GM23248 (cell line): ENCODE data around the gene SPATA25. TPM values are rescaled to one million over a fixed set of nuclear protein-coding genes. Genes with fewer than 3 reads are reported as not detected.
A peak's percentile ranks its signal among the peaks of the same experiment; 100 is the strongest.

Experiments
- DNase-seq: peaks from one replicate; pipeline ENCODE4 v3.0.0-alpha.2; 2015
- H2AFZ ChIP-seq: fragments of 200-600 bp; sonication (generic); 2 replicates; pipeline ENCODE4 v1.6.1; 2016; ENCODE audit warnings: antibody characterized with exemption
- H3F3A ChIP-seq: fragments of 200-600 bp; sonication (generic); 2 replicates; pipeline ENCODE4 v1.6.1; 2016; ENCODE audit warnings: mild to moderate bottlenecking, antibody characterized with exemption, mixed run types; ENCODE audit not compliant: insufficient read depth
- H3K27ac ChIP-seq: fragments of 200-600 bp; sonication (generic); 2 replicates; pipeline ENCODE4 v1.5.1; 2016; ENCODE audit warnings: mild to moderate bottlenecking
- H3K27me3 ChIP-seq: fragments of 200-600 bp; sonication (generic); replicated peaks from 2 replicates; pipeline ENCODE4 v1.6.1; 2016; ENCODE audit warnings: mild to moderate bottlenecking; ENCODE audit not compliant: insufficient read depth
- H3K36me3 ChIP-seq: fragments of 200-600 bp; sonication (generic); 2 replicates; pipeline ENCODE4 v1.6.1; 2016; ENCODE audit warnings: low read depth, mild to moderate bottlenecking
- H3K4me1 ChIP-seq: fragments of 200-600 bp; sonication (generic); 2 replicates; pipeline ENCODE4 v1.6.1; 2016; ENCODE audit warnings: mild to moderate bottlenecking; ENCODE audit not compliant: insufficient read depth
- H3K4me2 ChIP-seq: fragments of 200-600 bp; sonication (generic); one replicate; pipeline ENCODE4 v1.6.1; 2016; ENCODE audit warnings: mild to moderate bottlenecking; ENCODE audit not compliant: unreplicated experiment
- H3K4me3 ChIP-seq: fragments of 200-600 bp; sonication (generic); 2 replicates; pipeline ENCODE4 v1.5.1; 2016; ENCODE audit warnings: mild to moderate bottlenecking
- H3K79me2 ChIP-seq: fragments of 200-600 bp; sonication (generic); 2 replicates; pipeline ENCODE4 v1.6.1; 2016; ENCODE audit warnings: mild to moderate bottlenecking; ENCODE audit not compliant: insufficient read depth
- H3K9ac ChIP-seq: fragments of 200-600 bp; sonication (generic); 2 replicates; pipeline ENCODE4 v1.6.1; 2016; ENCODE audit warnings: mild to moderate bottlenecking
- H3K9me2 ChIP-seq: fragments of 200-600 bp; sonication (generic); 2 replicates; pipeline ENCODE4 v1.6.1; 2016; ENCODE audit warnings: mixed run types, mild to moderate bottlenecking, moderate library complexity; ENCODE audit not compliant: insufficient read depth
- H3K9me3 ChIP-seq: fragments of 200-600 bp; sonication (generic); one replicate; pipeline ENCODE4 v1.6.1; 2017; ENCODE audit warnings: low read depth
- H4K20me1 ChIP-seq: fragments of 200-600 bp; sonication (generic); 2 replicates; pipeline ENCODE4 v1.6.0; 2016; ENCODE audit not compliant: insufficient read depth
- EZH2 ChIP-seq: fragments of 200-600 bp; sonication (generic); IDR thresholded peaks from 2 replicates; pipeline ENCODE4 v1.6.1; 2018; ENCODE audit warnings: antibody characterized with exemption, mild to moderate bottlenecking; ENCODE audit not compliant: insufficient read depth, poor library complexity, severe bottlenecking
- EZH2phosphoT487 ChIP-seq: fragments of 200-600 bp; sonication (generic); IDR thresholded peaks from 2 replicates; pipeline ENCODE4 v1.6.1; 2018; ENCODE audit warnings: antibody characterized with exemption, moderate library complexity, mild to moderate bottlenecking, low read depth; ENCODE audit not compliant: insufficient read depth
- WGBS, 2 experiments: methylation state at CpG; one replicate each; pipeline ENCODE4 v1.1.6; 2015 to 2017; ENCODE audit warnings: low lambda C conversion rate in 2 of 2, low coverage in 1 of 2; ENCODE audit errors: missing lambda C conversion rate in 2 of 2; 5-methylcytosine and 5-hydroxymethylcytosine counted together
- in situ Hi-C: fragments of 300-500 bp; cut with MboI; formaldehyde crosslinking; loops from 2 replicates; pipeline ENCODE4 v1.15.0; 2020
- polyA plus RNA-seq: library from polyadenylated mRNA; unstranded; fragments of >200 nt; fragmentation: Nextera tagmentation; extraction: Ambion mirVana; gene quantifications from 2 replicates; pipeline ENCODE4 v1.2.1, GENCODE V29; 2016
- total RNA-seq: library from RNA; depleted of rRNA; stranded (reverse); fragments of >200 nt; shearing (Covaris generic); gene quantifications from 2 replicates; pipeline ENCODE4 v1.2.3, GENCODE V29; 2014

SPATA25 gene
- total and polyA plus RNA-seq, 2 experiments from 2014 or later, result not detected

- Histone ChIP-seq H3K4me2 (no peak overlapping the region), H3K4me1 (no peaks in the 10 kb centered on the region), H3K9me2 (no peaks in the 10 kb centered on the region), H4K20me1 (no peaks in the 10 kb centered on the region), H3K27ac (no peak overlapping the region), H3K79me2 (peaks cover 4% of the 10 kb centered on the region; the same call in 1 of the 2 replicates), H3K9me3 (no peaks in the 10 kb centered on the region), H3K4me3 (no peak overlapping the region), H3K9ac (no peak overlapping the region), H3K27me3 (no peaks in the 10 kb centered on the region), H2AFZ (no peak overlapping the region), H3K36me3 (peaks cover 12% of the 10 kb centered on the region), H3F3A (0 out of 2 replicates have a peak, but pooled peaks cover 10% of the 10 kb centered on the region)
- WGBS, 2 experiments, result 88 to 94% methylated on average over 8 of the region's 8 CpGs
- in situ Hi-C loops, result no loop called here
- no peak for DNase-seq
- no peak for TF ChIP-seq EZH2
- no peak for TF ChIP-seq EZH2phosphoT487
These were observed 39.0 kb downstream of the SPATA25 start for GRCh38 chr20:45848421-45848820.

- no peaks in the 10 kb centered on the region for H3K9me2 ChIP-seq
- DNase-seq, result no peak
- H2AFZ ChIP-seq, result no peak overlapping the region
- H3K36me3 ChIP-seq, result peaks cover 18% of the 10 kb centered on the region; the same call in 1 of the 2 replicates
- peaks cover 3% of the 10 kb centered on the region; the same call in 1 of the 2 replicates for H3K79me2 ChIP-seq
- no peak overlapping the region for H3K4me2 ChIP-seq
- peaks cover 22% of the 10 kb centered on the region for H3F3A ChIP-seq
- TF ChIP-seq EZH2 (no peak), EZH2phosphoT487 (no peak)
- H3K9me3 ChIP-seq, result no peaks in the 10 kb centered on the region
- no peak overlapping the region for H3K4me3 ChIP-seq
- no peaks in the 10 kb centered on the region for H3K27me3 ChIP-seq
- no peaks in the 10 kb centered on the region for H3K4me1 ChIP-seq
- H3K27ac ChIP-seq, result no peak overlapping the region
- no peak overlapping the region for H3K9ac ChIP-seq
- in situ Hi-C loops, result no loop called here
- H4K20me1 ChIP-seq, result no peaks in the 10 kb centered on the region
These were observed 42.0 kb downstream of the SPATA25 start for GRCh38 chr20:45845452-45845851.

- Histone ChIP-seq H3K27me3 (no peaks in the 10 kb centered on the region), H3K9me3 (no peaks in the 10 kb centered on the region), H3K9ac (no peak overlapping the region), H3K4me3 (no peak overlapping the region), H3F3A (peaks cover 22% of the 10 kb centered on the region), H3K36me3 (peaks cover 18% of the 10 kb centered on the region; the same call in 1 of the 2 replicates), H2AFZ (no peak overlapping the region), H3K4me2 (no peak overlapping the region), H3K4me1 (no peaks in the 10 kb centered on the region), H3K27ac (no peak overlapping the region), H3K9me2 (no peaks in the 10 kb centered on the region), H4K20me1 (no peaks in the 10 kb centered on the region), H3K79me2 (peaks cover 20% of the 10 kb centered on the region)
- DNase-seq, result no peak
- in situ Hi-C loops, result no loop called here
- TF ChIP-seq EZH2 (no peak), EZH2phosphoT487 (no peak)
- WGBS, 2 experiments, result 87 to 90% methylated on average over 14 of the region's 14 CpGs
These were observed 43.9 kb downstream of the SPATA25 start for GRCh38 chr20:45843506-45843905.

- H3K9me2 ChIP-seq, result no peaks in the 10 kb centered on the region
- H3F3A ChIP-seq, result peaks cover 24% of the 10 kb centered on the region
- peaks cover 21% of the 10 kb centered on the region; the same call in 1 of the 2 replicates for H3K36me3 ChIP-seq
- H4K20me1 ChIP-seq, result no peaks in the 10 kb centered on the region
- H3K4me3 ChIP-seq, result no peak overlapping the region
- H3K4me2 ChIP-seq, result no peak overlapping the region
- no peak overlapping the region for H2AFZ ChIP-seq
- H3K27me3 ChIP-seq, result no peaks in the 10 kb centered on the region
- 66 to 71% methylated on average over 5 of the region's 5 CpGs for WGBS, 2 experiments
- peak overlapping the region; percentile 43 for H3K27ac ChIP-seq
- H3K4me1 ChIP-seq, result peaks cover 3% of the 10 kb centered on the region; the same call in 1 of the 2 replicates
- in situ Hi-C loops, result no loop called here
- H3K9ac ChIP-seq, result peak overlapping the region; percentile 10; the same call in 1 of the 2 replicates
- no peaks in the 10 kb centered on the region for H3K9me3 ChIP-seq
- peaks cover 32% of the 10 kb centered on the region for H3K79me2 ChIP-seq
- TF ChIP-seq EZH2 (no peak), EZH2phosphoT487 (no peak)
- peak; percentile 71 for DNase-seq
These were observed 45.1 kb downstream of the SPATA25 start for GRCh38 chr20:45842169-45842812.
